Neuronal stem cell (in vitro differentiated cells): Measurements from ENCODE around the gene PDIA4.

Experiments
- DNase-seq: peaks from one replicate; pipeline ENCODE4 v3.0.0-alpha.2; 2013; ENCODE audit warnings: low spot score
- H2AFZ ChIP-seq: one replicate; pipeline ENCODE4 v1.6.1; 2013; ENCODE audit warnings: mild to moderate bottlenecking, low read length, inconsistent platforms
- H2AK5ac ChIP-seq: 2 replicates; pipeline ENCODE4 v1.6.1; 2013; ENCODE audit warnings: low read depth, mild to moderate bottlenecking, inconsistent platforms, low read length, moderate library complexity, mixed read lengths
- H2BK120ac ChIP-seq: 2 replicates; pipeline ENCODE4 v1.6.1; 2013; ENCODE audit warnings: low read depth, mild to moderate bottlenecking, inconsistent platforms, low read length, moderate library complexity, mixed read lengths
- H2BK12ac ChIP-seq: one replicate; pipeline ENCODE4 v1.6.1; 2013; ENCODE audit warnings: low read length, inconsistent platforms
- H2BK15ac ChIP-seq: 2 replicates; pipeline ENCODE4 v1.6.1; 2013; ENCODE audit warnings: mild to moderate bottlenecking, low read length, inconsistent platforms, mixed read lengths
- H2BK5ac ChIP-seq: one replicate; pipeline ENCODE4 v1.6.1; 2013; ENCODE audit warnings: inconsistent platforms, mild to moderate bottlenecking, low read length, moderate library complexity
- H3K14ac ChIP-seq: one replicate; pipeline ENCODE4 v1.6.1; 2013; ENCODE audit warnings: low read length, inconsistent platforms
- H3K18ac ChIP-seq: 2 replicates; pipeline ENCODE4 v1.6.1; 2013; ENCODE audit warnings: low read length, inconsistent platforms
- H3K23ac ChIP-seq: 2 replicates; pipeline ENCODE4 v1.6.1; 2013; ENCODE audit warnings: low read depth, mild to moderate bottlenecking, mixed read lengths, low read length, inconsistent platforms; ENCODE audit not compliant: poor library complexity
- H3K27ac ChIP-seq: replicated peaks from 3 replicates; pipeline ENCODE4 v1.5.1; 2013; ENCODE audit warnings: low read length, inconsistent platforms
- H3K27me3 ChIP-seq, 3 experiments: 2 replicates each; pipeline ENCODE4 v1.6.1; 2013; ENCODE audit warnings: low read length in 3 of 3, mild to moderate bottlenecking in 2 of 3, inconsistent platforms in 1 of 3, low read depth in 1 of 3, mixed read lengths in 1 of 3, moderate library complexity in 1 of 3; ENCODE audit not compliant: control insufficient read depth in 3 of 3, insufficient read depth in 3 of 3
- H3K36me3 ChIP-seq, 2 donors: replicated peaks in 1 of 2; 2 replicates each; pipeline ENCODE4 v1.6.1; 2013; ENCODE audit warnings: low read length in 2 of 2; ENCODE audit not compliant: control insufficient read depth in 2 of 2, insufficient read depth in 2 of 2
- H3K4ac ChIP-seq: 2 replicates; pipeline ENCODE4 v1.6.1; 2013; ENCODE audit warnings: inconsistent platforms, mild to moderate bottlenecking, low read length, moderate library complexity
- H3K4me1 ChIP-seq, 2 donors: 1 replicate in 1 of 2; 2 replicates in 1 of 2; pipeline ENCODE4 v1.6.1; 2013; ENCODE audit warnings: low read length in 2 of 2, low read depth in 1 of 2; ENCODE audit not compliant: control insufficient read depth in 2 of 2, insufficient read depth in 1 of 2
- H3K4me2 ChIP-seq: one replicate; pipeline ENCODE4 v1.6.1; 2013; ENCODE audit warnings: mild to moderate bottlenecking, low read length, inconsistent platforms; ENCODE audit not compliant: insufficient read depth, poor library complexity, severe bottlenecking
- H3K4me3 ChIP-seq, 2 donors: 2 replicates each; pipeline ENCODE4 v1.5.1; 2013; ENCODE audit warnings: low read length in 2 of 2, mild to moderate bottlenecking in 2 of 2, inconsistent platforms in 1 of 2, moderate library complexity in 1 of 2
- H3K79me1 ChIP-seq: one replicate; pipeline ENCODE4 v1.6.1; 2013; ENCODE audit warnings: low read depth, mild to moderate bottlenecking, inconsistent platforms, low read length, moderate library complexity
- H3K9ac ChIP-seq: one replicate; pipeline ENCODE4 v1.6.1; 2013; ENCODE audit warnings: mild to moderate bottlenecking, low read depth, low read length, inconsistent platforms; ENCODE audit not compliant: poor library complexity
- H3K9me3 ChIP-seq, 2 donors: replicated peaks in 1 of 2; 2 replicates each; pipeline versions ENCODE3 to v1.6.1; 2013; ENCODE audit warnings: low read length in 2 of 2, mild to moderate bottlenecking in 2 of 2, inconsistent platforms in 1 of 2, low read depth in 1 of 2, mixed read lengths in 1 of 2, moderate library complexity in 1 of 2; ENCODE audit not compliant: control insufficient read depth in 2 of 2, insufficient read depth in 1 of 2
- H4K8ac ChIP-seq: one replicate; pipeline ENCODE4 v1.6.1; 2013; ENCODE audit warnings: low read depth, mild to moderate bottlenecking, inconsistent platforms, low read length, moderate library complexity
- H4K91ac ChIP-seq: one replicate; pipeline ENCODE4 v1.6.1; 2013; ENCODE audit warnings: low read length, low read depth, mild to moderate bottlenecking, inconsistent platforms; ENCODE audit not compliant: poor library complexity
- WGBS, 2 donors: extraction: QIAGEN DNeasy Blood & Tissue Kit; methylation state at CpG; one replicate each; pipeline ENCODE4 v1.1.7; 2013; ENCODE audit warnings: missing lambda C conversion rate in 2 of 2, mixed read lengths in 1 of 2; ENCODE audit not compliant: insufficient read length in 2 of 2, insufficient replicate concordance in 1 of 2; ENCODE audit errors: extremely low coverage in 2 of 2; 5-methylcytosine and 5-hydroxymethylcytosine counted together

PDIA4 gene

DNA sequence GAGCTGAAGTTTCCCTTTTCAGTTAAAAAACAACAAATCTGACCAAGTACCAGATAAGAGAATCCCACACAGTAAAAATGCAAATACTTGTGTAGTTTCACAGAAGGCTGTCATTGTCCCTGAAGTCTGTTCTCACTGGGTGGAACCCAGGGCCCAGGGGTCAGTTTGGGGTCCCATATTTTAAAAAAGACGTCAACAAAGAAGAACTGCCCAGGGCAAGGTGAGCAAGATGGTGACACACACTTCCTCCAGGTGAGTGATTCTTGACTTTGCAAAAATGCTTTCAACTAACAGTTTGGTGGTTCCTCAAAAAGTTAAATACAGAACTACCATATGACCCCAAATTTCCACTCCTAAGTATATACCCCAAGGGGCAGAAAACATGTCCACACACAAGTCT is 36.8 kb downstream of the PDIA4 start:
- Histone ChIP-seq H3K27me3 (no peaks in the 10 kb centered on the region), H4K8ac (no peak overlapping the region), H3K9me3 (no peaks in the 10 kb centered on the region), H2BK15ac (no peak overlapping the region), H3K36me3 (no peaks in the 10 kb centered on the region), H3K27ac (no peak overlapping the region), H2AK5ac (no peak overlapping the region), H3K4me1 (peaks cover 2 to 8% of the 10 kb centered on the region in 2 donors), H2BK12ac (no peak overlapping the region), H2BK5ac (no peak overlapping the region), H3K4me2 (no peak overlapping the region), H3K23ac (no peak overlapping the region), H3K18ac (no peak overlapping the region), H3K9ac (no peak overlapping the region), H2BK120ac (no peak overlapping the region), H2AFZ (no peak overlapping the region), H3K79me1 (no peaks in the 10 kb centered on the region), H3K14ac (no peak overlapping the region), H3K4me3 (no peak overlapping the region), H4K91ac (no peak overlapping the region), H3K4ac (no peak overlapping the region)
- no peak for DNase-seq
- no CpG with 5 or more reads among the region's 1 CpG for WGBS, 2 donors

DNA sequence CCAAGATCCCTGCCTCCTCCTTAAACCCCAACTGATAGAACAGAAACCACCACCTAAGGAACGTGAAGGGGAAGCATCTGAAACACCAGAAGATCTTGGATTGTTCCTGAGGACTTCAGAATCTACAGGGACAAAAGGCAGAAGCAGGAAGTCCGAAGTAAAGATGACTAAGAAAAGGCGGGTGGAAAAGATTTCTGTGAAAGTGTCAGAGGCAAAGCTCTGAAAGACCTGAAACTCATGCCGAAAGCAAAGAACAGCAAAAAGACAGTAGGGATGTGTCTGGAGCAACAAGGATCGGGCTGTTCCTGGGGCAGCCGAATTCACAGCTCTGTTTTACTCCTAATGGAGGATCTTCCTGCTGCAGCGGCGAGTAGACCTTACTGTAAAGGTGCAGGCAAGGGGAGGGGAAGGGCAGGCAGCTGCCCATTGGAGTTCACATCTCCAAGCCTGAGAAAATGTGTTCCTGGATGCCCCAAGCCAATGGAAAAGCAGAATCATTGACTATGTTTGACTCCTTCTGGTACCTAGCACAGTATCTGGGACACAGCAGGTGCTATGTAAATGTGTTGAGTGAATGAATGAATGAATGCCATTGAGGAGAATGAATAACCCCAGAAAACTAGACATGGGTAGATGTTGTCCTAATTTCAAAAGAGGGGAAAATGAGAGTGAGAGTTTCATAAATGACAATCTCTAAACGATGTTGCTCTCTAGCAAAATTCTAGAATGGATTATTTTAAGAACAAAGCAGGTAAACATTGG is 40.4 kb downstream of the PDIA4 start:
- no peaks in the 10 kb centered on the region for H3K9me3 ChIP-seq
- H4K8ac ChIP-seq, result no peak overlapping the region
- H3K27ac ChIP-seq, result peak overlapping the region; percentile 86
- no peaks in the 10 kb centered on the region for H3K27me3 ChIP-seq
- H2BK120ac ChIP-seq, result no peak overlapping the region
- H3K4ac ChIP-seq, result no peak overlapping the region
- peak overlapping the region; percentile 92 for H2AFZ ChIP-seq
- no peak overlapping the region for H2BK15ac ChIP-seq
- H2BK12ac ChIP-seq, result no peak overlapping the region
- H4K91ac ChIP-seq, result no peak overlapping the region
- H3K4me2 ChIP-seq, result peak overlapping the region; percentile 67
- no peak overlapping the region for H2BK5ac ChIP-seq
- no peak overlapping the region for H3K23ac ChIP-seq
- H3K79me1 ChIP-seq, result no peaks in the 10 kb centered on the region
- peak overlapping the region; percentile 14 for H3K14ac ChIP-seq
- H2AK5ac ChIP-seq, result no peak overlapping the region
- H3K4me3 ChIP-seq, result peak overlapping the region; percentile 60 to 94
- DNase-seq, result no peak
- no CpG with 5 or more reads among the region's 9 CpGs for WGBS, 2 donors
- H3K9ac ChIP-seq, result peak overlapping the region; percentile 82
- H3K36me3 ChIP-seq, result no peaks in the 10 kb centered on the region
- peak overlapping the region; percentile 66 for H3K18ac ChIP-seq
- H3K4me1 ChIP-seq, result peaks cover 4 to 8% of the 10 kb centered on the region in 2 donors

DNA sequence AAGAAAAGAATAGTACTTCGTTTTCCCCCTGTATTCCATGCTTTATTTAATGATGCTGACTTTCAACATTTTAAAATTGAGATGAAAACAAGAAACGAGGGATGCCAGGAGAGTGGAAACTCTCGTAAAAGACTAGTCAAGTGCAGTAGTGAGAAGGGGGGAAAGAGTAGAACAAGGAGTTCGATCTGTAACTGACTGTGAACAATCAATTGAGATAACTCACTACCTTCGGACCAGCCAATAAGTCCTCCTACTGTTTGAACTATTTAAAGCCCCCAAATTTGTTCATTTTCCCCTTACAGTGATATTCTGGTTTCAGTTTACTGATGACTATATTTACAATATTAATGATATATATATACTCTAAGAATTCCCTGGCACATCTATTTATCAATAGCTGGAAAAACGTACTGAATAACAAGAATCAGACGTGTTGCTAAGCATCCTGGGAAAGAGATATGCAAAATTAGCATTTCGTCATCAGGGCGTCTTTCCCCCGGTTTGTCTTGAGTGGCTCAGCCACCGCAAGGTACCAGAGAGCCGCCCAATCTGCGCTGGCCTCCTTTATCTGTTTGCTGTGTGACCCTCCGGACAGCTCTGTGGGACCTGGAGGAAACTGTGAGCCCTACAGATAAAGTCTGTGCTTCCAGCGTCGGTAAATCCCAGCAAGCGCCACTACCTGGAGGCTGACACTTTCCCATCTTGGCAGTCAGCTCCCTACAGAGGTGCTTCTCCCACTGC is 41.1 kb downstream of the PDIA4 start:
- DNase-seq, result peak; percentile 91
- Histone ChIP-seq H3K9me3 (no peaks in the 10 kb centered on the region), H3K4me1 (peaks cover 4 to 8% of the 10 kb centered on the region in 2 donors), H3K4me3 (peak overlapping the region; percentile 60 to 94), H3K23ac (no peak overlapping the region), H2BK5ac (no peak overlapping the region), H3K9ac (peak overlapping the region; percentile 82), H3K27me3 (no peaks in the 10 kb centered on the region), H3K14ac (no peak overlapping the region), H3K18ac (peak overlapping the region; percentile 66), H2BK120ac (no peak overlapping the region), H4K8ac (no peak overlapping the region), H2BK12ac (no peak overlapping the region), H3K79me1 (no peaks in the 10 kb centered on the region), H3K4me2 (peak overlapping the region; percentile 67), H2BK15ac (no peak overlapping the region), H4K91ac (no peak overlapping the region), H2AK5ac (no peak overlapping the region), H2AFZ (peak overlapping the region; percentile 92), H3K36me3 (no peaks in the 10 kb centered on the region), H3K4ac (no peak overlapping the region), H3K27ac (peak overlapping the region; percentile 86)
- WGBS, 2 donors, result no CpG with 5 or more reads among the region's 17 CpGs

DNA sequence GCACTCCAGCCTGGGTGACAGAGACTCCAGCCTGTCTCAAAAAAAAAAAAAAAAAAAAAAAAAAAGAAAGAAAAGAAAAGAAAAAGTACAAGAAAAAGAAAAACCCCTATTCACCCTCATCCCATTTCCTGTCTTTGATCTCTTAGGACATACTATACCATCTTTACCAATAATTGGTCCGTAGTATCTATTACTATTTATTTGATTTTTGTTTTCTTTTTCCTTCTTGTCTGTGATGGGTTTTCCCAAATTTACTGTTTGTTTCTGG is 41.6 kb downstream of the PDIA4 start:
- Histone ChIP-seq H3K79me1 (no peaks in the 10 kb centered on the region), H3K14ac (no peak overlapping the region), H2BK15ac (no peak overlapping the region), H4K91ac (no peak overlapping the region), H3K4me1 (peaks cover 4 to 8% of the 10 kb centered on the region in 2 donors), H3K27ac (no peak overlapping the region), H3K4ac (no peak overlapping the region), H3K18ac (no peak overlapping the region), H2BK120ac (no peak overlapping the region), H2AFZ (no peak overlapping the region), H2AK5ac (no peak overlapping the region), H4K8ac (no peak overlapping the region), H3K23ac (no peak overlapping the region), H2BK5ac (no peak overlapping the region), H3K36me3 (no peaks in the 10 kb centered on the region), H3K4me2 (no peak overlapping the region), H3K27me3 (no peaks in the 10 kb centered on the region), H3K9me3 (peaks cover 0 to under 1% of the 10 kb centered on the region in 2 donors), H3K9ac (no peak overlapping the region), H2BK12ac (no peak overlapping the region), H3K4me3 (peak overlapping the region in 1 of 2 donors; percentile 28)
- WGBS, 2 donors, result no CpG with 5 or more reads among the region's 1 CpG
- DNase-seq, result no peak
